Glomerular endothelial cell (primary cell): ENCODE data around the gene BCORL1. TPM values are rescaled to one million over a fixed set of nuclear protein-coding genes. Genes with fewer than 3 reads are reported as not detected.

ENCODE experiments used
- DNase-seq: peaks from one replicate; pipeline ENCODE4 v3.0.0-alpha.2; 2011; ENCODE audit warnings: low read depth, low spot score; ENCODE audit errors: extremely low read depth
- total RNA-seq: library from RNA; depleted of rRNA; stranded (reverse); fragments of >200 nt; gene quantifications from 2 replicates; pipeline ENCODE4 v1.2.3, GENCODE V29; 2015

Gene BCORL1
- total RNA-seq, 1 donor from 2014 or later, result 12.4 TPM

GRCh38 chrX:130055899-130056298 is 73.5 kb downstream of the BCORL1 start:
- no peak for DNase-seq

GRCh38 chrX:130057209-130057608 is 74.8 kb downstream of the BCORL1 start:
- no peak for DNase-seq

- DNase-seq, result no peak
Measured at GRCh38 chrX:130058652-130059051, 76.2 kb downstream of the BCORL1 start.

- DNase-seq, result no peak
Measured at GRCh38 chrX:130060122-130061069, 78.0 kb downstream of the BCORL1 start.

DNA sequence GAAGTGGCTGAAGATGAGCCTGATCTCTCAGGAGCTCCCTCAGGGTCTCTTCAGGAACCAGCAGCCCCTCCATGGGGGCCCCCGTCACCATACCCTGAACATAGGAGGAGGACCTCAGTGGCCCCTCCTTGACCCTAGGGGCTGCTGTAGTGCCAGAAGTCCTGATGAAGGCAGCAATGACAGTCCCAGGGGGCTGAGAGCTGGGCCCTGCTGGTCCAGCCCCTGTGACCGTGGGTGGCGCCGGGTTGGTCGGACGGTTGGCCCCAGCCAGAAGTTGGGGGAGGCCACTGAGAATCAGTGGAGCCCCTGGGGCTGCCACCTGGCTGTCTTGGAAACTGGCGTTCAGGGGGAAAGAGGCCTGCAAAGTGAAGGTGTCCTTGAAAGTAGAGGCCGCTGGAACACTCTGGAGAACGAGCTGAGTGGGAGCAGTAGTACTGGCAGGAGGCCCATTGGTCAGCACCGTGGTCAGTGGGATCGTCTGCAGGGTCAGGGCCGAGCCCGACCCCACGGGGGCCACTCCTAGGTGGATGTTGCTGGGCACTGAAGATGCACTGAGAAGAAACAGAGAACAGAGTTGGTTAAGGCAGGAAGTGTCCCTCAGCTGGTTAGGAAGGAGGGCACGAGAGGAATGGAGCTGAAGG is 84.7 kb downstream of the BCORL1 start:
- no peak for DNase-seq

- DNase-seq, result no peak
Measured at GRCh38 chrX:130071611-130072344, 89.3 kb downstream of the BCORL1 start.

DNA sequence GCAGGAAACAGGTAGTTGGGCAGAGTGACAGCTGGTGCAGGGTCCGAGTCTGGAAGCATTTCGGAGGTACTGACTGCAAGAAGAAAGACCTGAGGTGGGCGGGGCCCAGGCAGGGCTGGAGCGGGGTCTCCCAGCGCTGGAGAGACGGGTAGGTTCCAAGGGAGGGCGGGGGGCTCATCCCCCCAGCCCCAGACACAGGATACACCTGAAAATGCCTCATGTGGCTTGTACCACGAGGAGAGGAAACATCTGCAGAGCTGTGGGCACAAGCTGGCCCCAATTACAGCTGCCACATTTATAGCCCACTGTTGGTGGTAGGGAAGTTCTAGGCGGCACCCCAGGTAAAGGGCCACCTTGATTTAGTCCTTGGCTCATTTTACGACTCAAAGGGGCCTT is 89.9 kb downstream of the BCORL1 start:
- no peak for DNase-seq

DNA sequence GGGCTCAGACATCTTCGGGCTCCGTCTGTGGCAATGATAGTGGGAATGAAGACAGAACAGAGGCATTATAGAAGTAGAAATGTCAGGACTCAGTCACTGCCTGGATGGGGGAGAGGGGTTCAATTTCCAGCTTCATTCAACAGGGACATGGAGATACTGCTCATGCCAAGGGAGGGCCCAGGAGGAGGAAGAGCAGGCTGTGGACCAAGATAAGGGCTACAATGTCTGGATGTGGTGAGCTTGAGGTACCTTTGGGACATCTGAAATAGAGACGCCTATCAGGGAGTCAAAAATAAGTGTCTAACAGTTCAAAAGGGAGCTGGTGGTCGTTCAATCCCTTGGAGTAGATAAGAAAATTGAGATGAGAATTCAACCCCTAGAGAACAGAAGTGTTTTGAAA is 93.3 kb downstream of the BCORL1 start:
- no peak for DNase-seq

- DNase-seq, result no peak
Measured at GRCh38 chrX:130079824-130080406, 97.5 kb downstream of the BCORL1 start.

GRCh38 chrX:130080791-130081367 is 98.4 kb downstream of the BCORL1 start:
- DNase-seq, result no peak

GRCh38 chrX:130081421-130082045 is 99.1 kb downstream of the BCORL1 start:
- no peak for DNase-seq

DNA sequence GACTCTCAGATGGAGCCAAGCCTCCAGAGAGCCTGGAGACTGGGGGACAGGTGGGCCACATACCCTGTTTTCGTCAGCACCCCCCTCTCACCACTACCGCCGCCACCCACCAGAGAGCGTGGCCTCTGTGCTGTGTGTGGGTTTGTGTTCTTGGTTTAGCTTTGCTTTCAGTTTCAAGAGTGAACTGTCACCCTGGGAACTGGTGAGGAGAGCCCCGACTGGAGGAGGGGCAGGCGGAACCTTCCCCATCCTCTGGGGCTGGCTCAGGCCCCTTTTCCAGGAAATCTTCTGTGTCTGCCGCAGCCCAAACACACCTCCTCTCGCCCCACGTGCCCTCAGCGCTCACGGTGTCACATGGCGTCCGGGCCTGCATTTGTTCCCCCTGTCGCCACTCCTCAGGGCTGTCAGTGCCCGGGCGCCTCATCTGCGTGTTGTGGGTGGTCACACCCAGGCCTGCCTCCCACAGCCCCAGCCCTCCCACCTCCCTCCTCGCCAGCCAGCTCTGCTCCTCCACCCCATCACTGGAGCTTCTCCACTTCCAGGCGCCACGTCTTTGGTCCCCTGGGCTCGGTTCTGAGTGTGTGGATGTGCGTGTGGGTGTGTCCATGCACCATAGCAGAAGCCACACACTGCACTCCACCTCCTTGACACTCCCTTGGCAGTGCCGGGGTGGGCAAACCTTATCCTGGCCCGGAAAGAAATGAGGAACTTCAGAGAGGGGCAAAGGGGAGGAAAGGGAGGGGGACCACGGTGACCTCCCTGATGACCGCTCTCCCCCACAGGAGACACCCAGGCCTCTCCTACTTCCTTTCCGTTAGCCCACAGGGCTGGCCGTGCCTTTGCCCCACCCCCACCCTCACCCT is 100.0 kb downstream of the BCORL1 start:
- no peak for DNase-seq

- DNase-seq, result no peak
Measured at GRCh38 chrX:130083107-130083490, 100.7 kb downstream of the BCORL1 start.

DNA sequence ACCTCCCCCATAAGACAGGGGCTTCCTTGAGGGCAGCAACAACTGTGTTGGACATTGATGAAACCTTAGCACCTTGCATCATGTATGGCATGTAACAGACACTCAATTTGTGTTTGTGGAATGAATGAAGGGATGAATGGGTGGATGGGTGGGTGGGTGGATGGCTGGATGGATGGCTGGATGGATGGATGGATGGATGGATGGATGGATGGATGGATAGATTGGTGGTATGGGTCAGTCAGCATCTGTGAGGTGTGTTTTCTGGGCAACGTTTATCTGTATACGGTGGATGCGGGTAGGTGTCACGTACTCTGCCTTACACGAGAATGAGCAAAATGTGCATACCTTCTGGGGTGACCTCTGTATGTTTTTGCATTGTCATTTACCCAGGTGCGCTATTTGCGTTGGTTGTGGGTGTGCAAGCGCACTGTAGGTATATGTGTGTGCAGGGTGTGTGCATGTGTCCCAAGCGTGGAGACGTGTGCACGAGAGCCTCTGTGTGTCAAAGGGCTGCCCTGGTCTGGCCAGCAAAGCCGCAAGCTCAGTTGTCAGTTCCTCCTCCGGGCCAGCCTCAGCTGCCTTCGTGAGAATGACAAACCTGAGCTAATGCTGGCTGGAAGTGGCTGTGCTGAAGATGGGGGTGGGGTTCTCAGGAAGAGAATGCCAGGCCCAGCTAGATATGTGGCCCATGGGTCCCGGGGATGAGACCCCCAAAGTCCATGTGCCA is 101.4 kb downstream of the BCORL1 start:
- no peak for DNase-seq

- DNase-seq, result no peak
Measured at GRCh38 chrX:130084631-130085237, 102.3 kb downstream of the BCORL1 start.

- peak; percentile 76 for DNase-seq
Measured at GRCh38 chrX:130085551-130086446, 103.4 kb downstream of the BCORL1 start.
